ENCODE measurements around the gene KCNQ4. TPM values are rescaled to one million over a fixed set of nuclear protein-coding genes. Genes with fewer than 3 reads are reported as not detected.

KCNQ4 gene
- total RNA-seq, 1 donor from 2014 or later, result 0.76 TPM

DNA sequence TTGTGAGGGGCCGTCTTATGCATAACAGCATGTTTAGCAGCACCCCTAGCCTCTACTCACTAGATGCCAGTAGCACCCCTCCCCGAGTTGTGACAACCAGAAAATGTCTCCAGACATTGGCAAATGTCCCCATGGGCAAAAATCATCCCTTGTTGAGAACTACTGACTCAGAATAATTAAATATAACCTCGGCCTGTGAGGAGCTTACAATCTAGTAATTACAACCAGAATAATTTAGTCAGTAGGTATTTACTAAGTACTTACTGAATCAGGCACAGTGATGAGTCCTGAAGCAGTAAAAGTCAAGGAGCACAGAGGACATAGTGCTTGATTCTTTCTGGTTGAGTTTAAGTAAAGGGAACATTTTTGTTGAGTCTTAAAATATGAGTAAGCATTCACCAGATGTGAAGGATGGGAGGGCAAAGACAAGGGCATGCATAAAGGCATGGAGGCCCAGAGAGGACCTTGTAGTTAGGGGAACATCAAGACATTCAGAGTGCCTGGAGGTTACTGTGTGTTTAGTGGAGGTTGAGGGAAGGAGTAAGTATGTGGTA is 44.1 kb upstream of the KCNQ4 start:
- Mint-ChIP-seq H3K36me3 (ENCODE audit: unreplicated experiment) (no peaks in the 10 kb centered on the region), H3K27me3 (ENCODE audit: unreplicated experiment) (no peaks in the 10 kb centered on the region), H3K9me3 (ENCODE audit: unreplicated experiment) (no peaks in the 10 kb centered on the region), H3K27ac (ENCODE audit: unreplicated experiment) (no peak overlapping the region), H3K4me3 (ENCODE audit: unreplicated experiment) (no peak overlapping the region), H3K4me1 (ENCODE audit: low read depth, unreplicated experiment) (peaks cover 4% of the 10 kb centered on the region)
- no peak for DNase-seq
- no peak for TF ChIP-seq CTCF (IDR thresholded peaks at IDR 0.05; ENCODE audit: partially characterized antibody, unreplicated experiment)

DNA sequence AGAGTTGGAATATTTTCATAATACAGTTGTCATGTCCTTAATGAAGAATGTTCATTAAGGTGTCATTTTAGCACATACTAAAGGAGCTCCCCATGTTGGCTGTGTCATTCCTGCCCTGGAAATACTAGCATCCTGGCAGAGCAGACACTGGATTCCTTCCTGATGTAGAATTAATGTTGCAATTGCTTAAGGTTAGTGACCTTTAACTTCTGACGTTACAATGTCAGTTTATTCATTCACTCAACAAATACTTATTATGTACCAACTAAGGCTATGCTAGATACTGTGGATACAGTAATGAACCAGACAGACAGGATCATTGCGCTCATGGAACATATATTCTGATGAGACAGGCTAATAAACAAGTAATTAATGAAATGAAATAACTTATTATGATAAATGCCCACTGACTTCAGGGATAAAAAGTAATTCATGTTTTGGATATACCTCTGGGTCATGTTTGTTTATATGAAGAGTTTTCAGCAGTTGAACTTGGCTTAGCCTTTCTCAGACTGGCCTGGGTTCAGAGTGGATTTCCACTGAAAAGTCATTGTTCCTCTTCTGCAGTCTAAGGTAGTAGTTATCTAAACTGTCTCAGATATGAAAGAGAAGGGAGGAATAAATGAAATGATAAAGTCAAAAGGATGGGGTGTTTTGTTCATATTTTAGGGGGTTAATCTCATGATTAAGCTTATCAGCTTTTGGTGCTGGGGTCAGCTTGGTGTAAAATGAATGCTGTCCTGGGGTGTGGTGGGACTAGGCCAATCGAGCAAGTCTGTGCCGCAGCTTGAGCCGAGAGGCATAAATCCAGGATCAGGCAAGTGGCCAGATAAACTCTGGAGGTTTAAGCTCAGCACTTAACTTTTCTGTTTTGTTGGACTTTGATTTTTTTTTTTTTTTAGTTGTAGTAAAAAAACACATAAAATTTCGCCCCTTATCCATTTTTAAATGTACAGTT is 43.3 kb upstream of the KCNQ4 start:
- no peak for DNase-seq

DNA sequence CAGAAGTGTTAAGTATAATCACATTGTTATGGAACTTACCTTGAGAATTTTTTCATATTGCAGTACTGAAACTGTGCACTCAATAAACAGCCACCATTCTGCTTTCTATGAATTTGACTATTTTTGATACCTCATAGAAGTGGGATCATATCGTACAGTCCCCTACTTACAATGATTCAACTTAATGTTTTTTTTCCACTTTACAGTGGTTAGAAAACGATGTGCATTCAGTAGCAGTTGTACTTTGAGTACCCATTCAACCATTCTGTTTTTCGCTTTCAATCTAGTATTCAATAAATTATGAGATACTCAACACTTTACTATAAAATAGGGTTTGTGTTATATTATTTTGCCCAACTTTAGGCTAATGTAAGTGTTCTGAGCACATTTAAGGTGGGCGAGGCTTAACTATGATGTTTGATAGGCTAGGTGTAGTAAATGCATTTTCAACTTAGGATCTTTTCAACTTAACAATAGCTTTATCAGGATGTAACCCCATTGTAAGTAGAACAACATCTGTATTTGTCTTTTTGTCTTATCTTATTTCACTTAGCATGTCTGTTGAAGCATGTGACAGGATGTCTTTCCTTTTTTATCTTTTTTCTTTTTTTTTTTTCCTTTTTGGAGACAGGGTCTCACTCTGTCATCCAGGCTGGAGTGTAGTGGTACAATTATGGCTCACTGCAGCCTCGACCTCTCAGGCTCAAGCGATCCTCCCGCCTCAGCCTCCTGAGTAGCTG is 42.4 kb upstream of the KCNQ4 start:
- Mint-ChIP-seq H3K27ac (ENCODE audit: unreplicated experiment) (no peak overlapping the region), H3K4me1 (ENCODE audit: low read depth, unreplicated experiment) (peaks cover 10% of the 10 kb centered on the region), H3K27me3 (ENCODE audit: unreplicated experiment) (no peaks in the 10 kb centered on the region), H3K4me3 (ENCODE audit: unreplicated experiment) (no peak overlapping the region), H3K9me3 (ENCODE audit: unreplicated experiment) (no peaks in the 10 kb centered on the region), H3K36me3 (ENCODE audit: unreplicated experiment) (no peaks in the 10 kb centered on the region)
- DNase-seq, result no peak
- no peak for TF ChIP-seq CTCF (IDR thresholded peaks at IDR 0.05; ENCODE audit: partially characterized antibody, unreplicated experiment)

More for the DNA sequence above, 43.3 kb upstream of the KCNQ4 start:
- Mint-ChIP-seq H3K9me3 (ENCODE audit: unreplicated experiment) (no peaks in the 10 kb centered on the region), H3K36me3 (ENCODE audit: unreplicated experiment) (no peaks in the 10 kb centered on the region), H3K4me3 (ENCODE audit: unreplicated experiment) (no peak overlapping the region), H3K27me3 (ENCODE audit: unreplicated experiment) (no peaks in the 10 kb centered on the region), H3K27ac (ENCODE audit: unreplicated experiment) (no peak overlapping the region), H3K4me1 (ENCODE audit: low read depth, unreplicated experiment) (peaks cover 6% of the 10 kb centered on the region)
- TF ChIP-seq CTCF (IDR thresholded peaks at IDR 0.05; ENCODE audit: partially characterized antibody, unreplicated experiment), result no peak

DNA sequence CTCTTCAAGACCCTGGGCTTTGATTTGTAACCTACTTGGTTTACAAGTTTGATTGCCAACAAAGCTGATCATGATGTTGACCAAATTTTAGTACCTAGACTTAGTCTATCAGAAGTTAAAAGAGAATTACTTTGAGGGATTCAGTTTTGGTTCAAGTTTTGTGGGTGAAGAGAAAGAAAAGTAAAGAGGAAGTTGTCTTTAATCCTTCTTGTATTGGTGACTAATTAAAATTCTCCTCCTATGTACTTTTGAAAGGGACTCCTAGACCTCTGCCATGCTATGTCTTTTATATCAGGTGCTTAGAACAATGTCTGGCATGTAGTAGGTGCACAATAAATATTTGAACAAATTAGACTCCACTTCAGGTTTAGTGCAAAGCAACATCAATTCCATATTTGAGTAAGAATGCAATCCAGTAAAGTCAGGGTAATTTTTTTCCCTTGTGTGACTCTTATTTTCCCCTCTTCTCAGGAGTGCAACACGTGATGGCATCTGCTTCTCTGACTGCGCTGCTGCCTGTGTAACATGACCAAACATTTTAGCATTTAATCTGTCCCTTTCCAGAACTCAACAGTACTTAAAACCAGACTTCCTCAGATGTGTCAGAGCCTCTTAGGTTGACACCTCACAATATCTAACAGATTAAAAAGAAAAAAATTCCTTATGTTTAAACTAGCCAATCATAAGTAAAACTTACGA is 41.1 kb upstream of the KCNQ4 start:
- Mint-ChIP-seq H3K4me1 (ENCODE audit: low read depth, unreplicated experiment) (peaks cover 23% of the 10 kb centered on the region), H3K4me3 (ENCODE audit: unreplicated experiment) (no peak overlapping the region), H3K27ac (ENCODE audit: unreplicated experiment) (no peak overlapping the region), H3K36me3 (ENCODE audit: unreplicated experiment) (no peaks in the 10 kb centered on the region), H3K27me3 (ENCODE audit: unreplicated experiment) (peaks cover 5% of the 10 kb centered on the region), H3K9me3 (ENCODE audit: unreplicated experiment) (no peaks in the 10 kb centered on the region)
- no peak for DNase-seq
- TF ChIP-seq CTCF (IDR thresholded peaks at IDR 0.05; ENCODE audit: partially characterized antibody, unreplicated experiment), result no peak
